ENCODE results near the gene CCDC54.

DNA sequence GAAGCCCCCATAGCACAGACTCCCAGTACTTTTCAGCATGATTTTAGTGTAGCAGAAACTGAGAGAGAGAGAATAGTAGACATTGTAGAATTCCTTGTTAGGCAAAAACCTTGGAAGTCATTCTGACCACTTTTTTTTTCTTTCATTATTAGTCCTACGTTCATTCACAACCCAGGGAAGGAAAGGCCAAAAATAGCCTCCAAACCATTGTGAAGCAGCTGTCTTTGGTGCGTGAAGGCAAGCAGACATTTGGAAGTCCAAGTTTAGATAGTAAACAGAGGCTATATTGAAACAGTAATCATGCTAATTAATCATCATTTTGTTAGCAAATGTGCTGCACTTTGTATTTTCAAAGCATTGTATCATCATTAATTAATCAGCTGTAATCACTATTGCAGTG lies 34.5 kb downstream of the CCDC54 start:
- no peak for TF ChIP-seq ZNF37A (tag by site-specific recombination; IDR thresholded peaks at IDR 0.05)
- no peak for TF ChIP-seq ZNF146 (tag by site-specific recombination; IDR thresholded peaks at IDR 0.05)
- TF ChIP-seq, protein P1, sequence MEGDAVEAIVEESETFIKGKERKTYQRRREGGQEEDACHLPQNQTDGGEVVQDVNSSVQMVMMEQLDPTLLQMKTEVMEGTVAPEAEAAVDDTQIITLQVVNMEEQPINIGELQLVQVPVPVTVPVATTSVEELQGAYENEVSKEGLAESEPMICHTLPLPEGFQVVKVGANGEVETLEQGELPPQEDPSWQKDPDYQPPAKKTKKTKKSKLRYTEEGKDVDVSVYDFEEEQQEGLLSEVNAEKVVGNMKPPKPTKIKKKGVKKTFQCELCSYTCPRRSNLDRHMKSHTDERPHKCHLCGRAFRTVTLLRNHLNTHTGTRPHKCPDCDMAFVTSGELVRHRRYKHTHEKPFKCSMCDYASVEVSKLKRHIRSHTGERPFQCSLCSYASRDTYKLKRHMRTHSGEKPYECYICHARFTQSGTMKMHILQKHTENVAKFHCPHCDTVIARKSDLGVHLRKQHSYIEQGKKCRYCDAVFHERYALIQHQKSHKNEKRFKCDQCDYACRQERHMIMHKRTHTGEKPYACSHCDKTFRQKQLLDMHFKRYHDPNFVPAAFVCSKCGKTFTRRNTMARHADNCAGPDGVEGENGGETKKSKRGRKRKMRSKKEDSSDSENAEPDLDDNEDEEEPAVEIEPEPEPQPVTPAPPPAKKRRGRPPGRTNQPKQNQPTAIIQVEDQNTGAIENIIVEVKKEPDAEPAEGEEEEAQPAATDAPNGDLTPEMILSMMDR (tag by site-specific recombination; IDR thresholded peaks at IDR 0.05) = no peak
- TF ChIP-seq ZNF114 (tag by site-specific recombination; IDR thresholded peaks at IDR 0.05) = no peak
- TF ChIP-seq YY1 (tag by site-specific recombination; IDR thresholded peaks at IDR 0.05) = no peak
- no peak for TF ChIP-seq ZNF701 (tag by site-specific recombination; IDR thresholded peaks at IDR 0.05)
